Measurements from ENCODE around the gene AMN.
A peak's percentile ranks its signal among the peaks of the same experiment; 100 is the strongest.

The AMN gene

DNA sequence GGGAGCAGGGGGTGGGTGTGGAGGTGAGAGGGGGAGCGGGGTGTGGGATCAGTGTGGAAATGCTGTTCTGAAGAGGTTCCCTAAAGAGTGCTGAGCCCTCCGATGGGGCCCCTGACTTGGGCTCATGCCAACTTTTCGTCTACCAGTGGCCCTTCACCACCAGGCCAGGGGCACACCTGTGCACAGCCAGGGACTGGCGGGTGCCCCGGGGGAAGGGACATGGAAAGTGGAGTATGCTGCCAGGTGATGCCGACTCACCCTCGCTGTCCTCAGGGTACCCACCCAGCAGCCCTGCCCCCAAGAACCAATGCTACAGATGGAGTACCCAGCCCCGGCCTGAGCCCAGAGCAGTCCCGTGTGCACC lies 26.2 kb downstream of the AMN start:
- no peak for DNase-seq

- DNase-seq = peak; percentile 52 to 59
Measured at GRCh38 chr14:102949062-102949800, 26.8 kb downstream of the AMN start.

- DNase-seq = no peak
Measured at GRCh38 chr14:102949801-102950451, 27.5 kb downstream of the AMN start.

- no peak for DNase-seq
Measured at GRCh38 chr14:102951034-102951433, 28.6 kb downstream of the AMN start.

- DNase-seq = no peak
Measured at GRCh38 chr14:102951799-102952198, 29.3 kb downstream of the AMN start.

DNA sequence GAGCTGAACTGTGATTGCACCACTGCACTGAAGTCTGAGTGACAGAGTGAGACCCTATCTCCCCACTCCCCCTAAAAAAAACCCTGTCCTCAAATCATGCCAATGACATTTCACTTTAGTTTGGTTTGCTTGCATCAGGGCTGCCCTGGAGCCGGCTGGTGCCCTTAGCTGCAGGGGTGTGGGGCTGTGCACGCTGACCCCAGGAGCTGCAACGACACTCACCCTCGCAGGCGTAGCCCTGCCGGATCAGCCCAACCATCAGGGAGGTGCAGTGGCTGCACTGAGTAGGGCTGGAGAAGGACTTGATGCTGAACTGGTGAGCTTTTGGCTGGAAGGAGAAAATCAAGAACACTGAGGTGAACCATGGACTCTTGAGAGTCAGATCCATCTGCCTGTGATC lies 29.8 kb downstream of the AMN start:
- DNase-seq = no peak

- DNase-seq = no peak
Measured at GRCh38 chr14:102953100-102953499, 30.6 kb downstream of the AMN start.

GRCh38 chr14:102954081-102954789 lies 31.8 kb downstream of the AMN start:
- DNase-seq = no peak

GRCh38 chr14:102955636-102956408 lies 33.4 kb downstream of the AMN start:
- no peak for DNase-seq

- DNase-seq = peak in 1 of 2 donors; percentile 33
Measured at GRCh38 chr14:102957222-102957621, 34.8 kb downstream of the AMN start.

GRCh38 chr14:102958461-102958860 lies 36.0 kb downstream of the AMN start:
- DNase-seq = no peak

DNA sequence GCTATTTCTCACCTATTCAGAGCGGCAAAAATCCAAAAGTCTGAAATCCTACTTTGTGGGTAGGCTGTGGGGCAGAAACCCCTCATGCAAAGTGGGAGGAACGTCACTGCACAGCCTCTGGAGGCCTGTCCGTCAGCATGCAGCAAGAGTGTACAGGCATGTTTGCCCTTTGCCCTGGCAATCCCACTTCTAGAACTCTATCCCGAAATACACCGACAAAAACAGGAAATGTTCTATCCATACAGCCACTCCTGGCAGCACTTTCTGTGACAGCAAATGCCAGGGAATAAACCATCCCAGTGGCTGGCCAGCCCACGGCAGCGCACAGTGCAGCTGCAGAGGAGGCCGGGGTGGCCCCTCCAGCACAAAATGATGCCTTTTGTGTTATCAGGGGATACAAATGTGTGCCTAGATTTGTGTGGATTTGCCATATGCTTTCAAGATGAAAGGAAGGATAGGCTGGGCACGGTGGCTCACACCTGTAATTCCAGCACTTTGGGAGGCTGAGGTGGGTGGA lies 39.7 kb downstream of the AMN start:
- DNase-seq = no peak

DNA sequence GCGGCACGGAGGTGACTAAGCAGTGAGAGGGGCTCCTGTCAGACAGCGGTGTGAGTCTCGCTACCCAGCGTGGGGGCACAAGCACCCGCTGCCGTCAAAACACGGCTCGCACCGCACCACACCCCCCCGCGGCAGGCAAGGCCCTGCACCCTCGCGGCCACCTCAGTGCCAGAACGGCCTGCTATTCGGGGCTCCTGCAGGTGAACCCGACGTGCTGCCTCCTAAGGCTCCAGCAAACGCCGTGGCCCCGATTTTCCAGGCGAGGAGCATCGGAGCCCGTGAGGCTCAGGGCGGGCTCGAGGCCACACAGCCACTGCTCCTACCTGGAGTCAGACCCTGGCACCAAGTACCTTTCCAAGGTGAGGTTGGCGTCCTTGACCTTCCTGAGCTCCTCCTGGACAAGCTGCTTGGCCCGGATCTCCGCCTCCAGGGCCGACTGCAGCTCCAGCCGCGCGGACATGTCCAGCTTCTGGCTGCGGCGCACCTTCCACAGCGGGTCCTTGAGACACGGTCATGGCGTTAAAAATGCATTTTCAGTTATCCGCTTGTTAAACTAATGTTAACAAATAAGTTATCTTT lies 41.8 kb downstream of the AMN start:
- DNase-seq = no peak

GRCh38 chr14:102965282-102965681 lies 42.8 kb downstream of the AMN start:
- DNase-seq = peak; percentile 56 to 71

DNA sequence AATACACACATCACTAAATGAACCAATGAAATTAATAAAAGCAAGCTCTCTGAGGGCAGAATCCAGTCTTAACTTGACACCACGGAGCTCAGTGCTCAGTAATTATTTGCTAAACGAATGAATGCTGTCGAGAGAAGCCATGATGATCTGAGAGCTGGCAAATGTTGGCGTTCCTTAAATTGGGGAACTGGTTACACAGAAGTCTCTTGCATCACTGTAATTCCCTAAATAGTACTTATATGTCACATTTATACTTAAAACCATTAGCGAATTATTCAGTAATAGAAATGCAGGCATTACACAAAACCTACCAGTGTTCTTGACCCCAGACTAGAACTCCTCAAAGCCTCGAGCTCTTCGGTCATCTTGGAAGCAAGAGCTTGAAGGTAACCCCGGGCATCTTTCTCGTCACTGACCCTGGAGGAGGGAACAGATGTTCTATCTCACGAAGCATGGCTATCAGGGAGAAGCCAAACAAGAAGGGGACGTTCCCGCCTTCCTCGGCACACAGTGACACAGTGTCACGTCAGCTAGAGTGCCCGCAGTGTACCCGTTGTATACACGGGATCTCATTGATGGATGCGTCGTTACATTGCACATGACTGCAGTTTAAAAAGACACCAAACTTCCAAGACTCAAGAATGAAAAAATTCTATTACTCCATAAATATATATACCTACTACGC lies 43.6 kb downstream of the AMN start:
- DNase-seq = peak; percentile 64 to 73

GRCh38 chr14:102966681-102967505 lies 44.4 kb downstream of the AMN start:
- no peak for DNase-seq

DNA sequence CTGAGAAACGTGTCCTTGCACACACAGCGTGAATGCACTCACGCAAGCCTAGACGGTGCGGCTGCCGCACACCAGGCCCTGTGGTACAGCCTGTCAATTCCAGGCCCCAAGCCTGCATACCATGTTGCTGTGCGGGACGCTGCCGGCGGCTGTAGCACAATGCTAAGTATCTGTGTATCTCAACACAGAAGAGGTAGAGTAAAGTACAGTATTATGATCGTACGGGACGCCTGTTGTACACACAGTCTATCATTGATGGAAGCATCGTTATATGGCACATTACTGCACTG lies 45.0 kb downstream of the AMN start:
- DNase-seq = no peak

DNA sequence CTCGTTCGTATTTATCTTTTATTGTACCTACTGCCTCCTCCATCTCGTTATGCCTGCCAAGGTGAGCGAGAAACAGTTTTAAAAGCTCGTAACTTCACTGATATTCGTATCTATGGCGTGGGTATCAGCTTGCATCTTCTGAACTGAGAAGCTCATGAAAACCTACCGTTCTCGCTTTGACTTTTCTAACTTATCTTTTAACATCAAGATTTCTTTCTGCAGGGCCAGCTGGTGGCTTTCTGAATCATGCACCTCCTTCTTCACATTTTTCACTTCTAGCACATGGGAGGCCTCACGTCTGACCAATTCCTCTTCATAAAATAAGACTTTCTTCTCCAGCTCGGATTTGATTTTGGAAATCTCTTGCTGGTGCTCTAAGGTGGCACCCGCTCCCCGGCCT lies 45.8 kb downstream of the AMN start:
- DNase-seq = no peak

DNA sequence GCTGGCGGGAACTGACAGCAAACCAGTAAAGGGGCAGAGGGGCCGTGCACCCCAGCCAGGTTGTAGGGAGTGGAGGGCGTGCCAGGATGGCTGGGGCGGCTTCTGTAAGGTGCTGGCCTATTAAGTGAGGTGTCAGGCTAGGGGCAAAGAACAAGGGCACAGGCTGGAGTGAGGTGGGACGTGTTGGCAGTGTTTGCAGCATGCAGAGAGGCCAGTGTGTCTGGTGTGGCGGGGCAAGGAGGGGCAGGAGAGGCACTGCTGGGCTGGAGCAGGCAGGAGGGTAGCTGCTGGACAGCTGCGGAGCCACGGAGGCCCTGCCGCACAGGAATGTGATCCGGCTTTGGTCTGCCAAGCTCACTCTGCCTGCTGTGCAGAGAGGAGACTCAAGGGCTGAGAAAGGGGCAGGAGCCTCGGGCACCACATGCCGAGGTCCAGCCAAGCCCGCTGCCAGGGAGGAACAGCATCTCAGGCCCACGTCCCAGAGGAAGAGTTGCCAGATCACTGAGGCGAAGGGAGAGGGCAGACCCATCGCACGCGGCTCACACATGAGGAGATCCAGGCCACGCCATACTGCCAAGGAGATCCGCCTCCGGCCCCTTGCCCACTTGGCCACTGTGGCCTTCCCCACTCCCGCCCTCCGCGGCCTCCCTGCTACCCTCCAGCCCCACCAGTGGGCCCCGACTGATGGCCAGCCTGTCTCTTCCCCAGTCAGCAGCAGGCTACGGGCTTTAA lies 46.8 kb downstream of the AMN start:
- no peak for DNase-seq

DNA sequence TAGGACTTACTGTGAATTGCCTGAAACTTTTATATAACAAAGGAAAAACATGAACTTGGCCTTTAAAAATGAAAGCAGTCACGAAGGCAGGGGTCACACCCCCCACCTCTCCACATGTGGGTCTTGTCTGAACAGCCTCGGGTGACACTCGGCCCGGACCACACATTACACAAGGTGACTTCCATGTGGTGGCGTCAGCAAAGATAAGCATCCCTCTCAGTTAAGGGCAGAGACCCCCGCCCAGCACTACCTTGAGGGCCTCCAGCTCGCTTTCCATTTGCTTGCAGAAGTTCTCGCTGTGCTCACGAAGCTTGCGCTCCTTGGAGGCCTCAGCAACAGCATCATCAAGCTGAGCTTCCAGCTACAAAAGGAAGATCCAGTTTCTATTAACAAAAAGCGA lies 47.4 kb downstream of the AMN start:
- no peak for DNase-seq

DNA sequence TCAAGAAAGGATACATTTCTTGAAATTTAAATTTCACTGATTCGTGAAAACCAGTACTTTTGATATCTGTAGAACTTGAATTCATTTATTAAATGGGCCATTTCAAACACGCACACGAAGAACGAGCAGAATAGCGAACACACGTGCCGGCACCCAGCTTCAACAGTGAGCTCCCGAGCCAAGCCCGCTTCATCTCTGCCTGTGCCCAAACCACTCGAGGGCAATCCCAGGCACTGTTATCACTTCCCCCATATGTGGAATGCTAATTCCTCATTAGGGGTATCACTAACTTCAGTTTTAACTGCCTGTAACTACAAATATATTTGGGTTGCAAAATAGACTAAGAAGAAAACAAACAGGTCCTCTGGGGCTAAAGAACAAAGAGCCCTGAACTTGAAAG lies 48.0 kb downstream of the AMN start:
- DNase-seq = no peak

Data from inflammatory macrophage treated with lipopolysaccharide for 1 hour (primary cell).